Transverse colon (tissue), 4 donors: ENCODE measurements around the gene LMOD1.

Experiments used
- POLR2AphosphoS5 ChIP-seq, 3 donors: sonication (generic); formaldehyde crosslinking; IDR thresholded peaks; one replicate each; pipeline ENCODE4 v1.6.1; 2016; ENCODE audit warnings: antibody characterized with exemption in 3 of 3
- TF ChIP-seq, protein P1 (sequence below), 5 experiments: fragments of 200-600 bp in 3 of 5; fragments of 450-650 bp in 2 of 5; sonication (generic) in 3 of 5; IDR thresholded peaks; 1 replicate in 2 of 5; 2 replicates in 3 of 5; pipeline ENCODE4 v1.5.1; 2016 to 2017; ENCODE audit warnings: antibody characterized with exemption in 5 of 5, inconsistent platforms in 3 of 5, mild to moderate bottlenecking in 2 of 5, moderate library complexity in 1 of 5

GRCh38 chr1:201984446-201984845 lies 38.1 kb upstream of the LMOD1 start:
- TF ChIP-seq POLR2AphosphoS5 (IDR thresholded peaks at IDR 0.05) = no peak
- TF ChIP-seq, protein P1, sequence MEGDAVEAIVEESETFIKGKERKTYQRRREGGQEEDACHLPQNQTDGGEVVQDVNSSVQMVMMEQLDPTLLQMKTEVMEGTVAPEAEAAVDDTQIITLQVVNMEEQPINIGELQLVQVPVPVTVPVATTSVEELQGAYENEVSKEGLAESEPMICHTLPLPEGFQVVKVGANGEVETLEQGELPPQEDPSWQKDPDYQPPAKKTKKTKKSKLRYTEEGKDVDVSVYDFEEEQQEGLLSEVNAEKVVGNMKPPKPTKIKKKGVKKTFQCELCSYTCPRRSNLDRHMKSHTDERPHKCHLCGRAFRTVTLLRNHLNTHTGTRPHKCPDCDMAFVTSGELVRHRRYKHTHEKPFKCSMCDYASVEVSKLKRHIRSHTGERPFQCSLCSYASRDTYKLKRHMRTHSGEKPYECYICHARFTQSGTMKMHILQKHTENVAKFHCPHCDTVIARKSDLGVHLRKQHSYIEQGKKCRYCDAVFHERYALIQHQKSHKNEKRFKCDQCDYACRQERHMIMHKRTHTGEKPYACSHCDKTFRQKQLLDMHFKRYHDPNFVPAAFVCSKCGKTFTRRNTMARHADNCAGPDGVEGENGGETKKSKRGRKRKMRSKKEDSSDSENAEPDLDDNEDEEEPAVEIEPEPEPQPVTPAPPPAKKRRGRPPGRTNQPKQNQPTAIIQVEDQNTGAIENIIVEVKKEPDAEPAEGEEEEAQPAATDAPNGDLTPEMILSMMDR (IDR thresholded peaks at IDR 0.05) = no peak
